Effector memory CD4-positive, alpha-beta T cell (primary cell): ENCODE results near the gene CDH5.
"Not testable (repeated sequence)": the region's sequence is repeated elsewhere in the genome, so short reads cannot be mapped to it uniquely, and the experiment has no call there.

Source experiments
- DNase-seq, 3 donors: peaks; one replicate each; pipeline ENCODE4 v3.0.0-alpha.2; 2020
- H3K27ac ChIP-seq: 2 replicates; pipeline ENCODE4 v1.7.0; 2013; ENCODE audit warnings: mild to moderate bottlenecking, low read length, moderate library complexity; ENCODE audit not compliant: insufficient read depth, poor library complexity, severe bottlenecking
- H3K27me3 ChIP-seq: replicated peaks from 2 replicates; pipeline ENCODE4 v1.7.0; 2013; ENCODE audit warnings: mild to moderate bottlenecking, low read length; ENCODE audit not compliant: insufficient read depth, control insufficient read depth, poor library complexity, severe bottlenecking
- H3K36me3 ChIP-seq: 2 replicates; pipeline ENCODE4 v1.7.0; 2013; ENCODE audit warnings: mild to moderate bottlenecking, low read length, moderate library complexity; ENCODE audit not compliant: control insufficient read depth, insufficient read depth
- H3K4me1 ChIP-seq: 2 replicates; pipeline ENCODE4 v1.7.0; 2013; ENCODE audit warnings: low read length, mild to moderate bottlenecking; ENCODE audit not compliant: control insufficient read depth, insufficient read depth, poor library complexity, severe bottlenecking
- H3K4me3 ChIP-seq: 2 replicates; pipeline ENCODE4 v1.7.0; 2013; ENCODE audit warnings: low read length, low read depth, mild to moderate bottlenecking; ENCODE audit not compliant: insufficient read depth, poor library complexity, severe bottlenecking
- H3K9me3 ChIP-seq: 2 replicates; pipeline ENCODE4 v1.7.0; 2013; ENCODE audit warnings: mild to moderate bottlenecking, low read length, moderate library complexity; ENCODE audit not compliant: control insufficient read depth
- total RNA-seq, 3 donors: gene quantifications; one replicate each; lab custom pipeline; 2026; lab: John Stamatoyannopoulos, UW

CDH5 gene
- total RNA-seq = 0 reads per million in 3 donors

- no peaks in the 10 kb centered on the region for H3K9me3 ChIP-seq
- H3K36me3 ChIP-seq = no peaks in the 10 kb centered on the region
- peaks cover 5% of the 10 kb centered on the region for H3K27me3 ChIP-seq
- no peaks in the 10 kb centered on the region for H3K4me1 ChIP-seq
- no peak within 1 kb of the TSS for H3K4me3 ChIP-seq
- no peak within 1 kb of the TSS for H3K27ac ChIP-seq
- no peak for DNase-seq
Measured at GRCh38 chr16:66366433-66367299, at the start of gene CDH5. TSS of gene CDH5 (plus strand) at chr16:66366691. CDS start at chr16:66379338, 12,647 bp downstream.

GRCh38 chr16:66318505-66318904, 48.0 kb upstream of the CDH5 start:
- no peak for DNase-seq
- no peak overlapping the region for H3K27ac ChIP-seq
- H3K27me3 ChIP-seq = no peaks in the 10 kb centered on the region
- no peaks in the 10 kb centered on the region for H3K9me3 ChIP-seq
- no peaks in the 10 kb centered on the region for H3K36me3 ChIP-seq
- no peaks in the 10 kb centered on the region for H3K4me1 ChIP-seq
- H3K4me3 ChIP-seq = no peak overlapping the region

- H3K36me3 ChIP-seq = no peaks in the 10 kb centered on the region
- no peak overlapping the region for H3K4me3 ChIP-seq
- H3K27me3 ChIP-seq = peaks cover 5% of the 10 kb centered on the region
- DNase-seq = no peak
- no peak overlapping the region for H3K27ac ChIP-seq
- no peaks in the 10 kb centered on the region for H3K9me3 ChIP-seq
- H3K4me1 ChIP-seq = no peaks in the 10 kb centered on the region
Measured at GRCh38 chr16:66320774-66321173, 45.7 kb upstream of the CDH5 start.

- H3K9me3 ChIP-seq = no peaks in the 10 kb centered on the region
- no peak for DNase-seq
- H3K27ac ChIP-seq = no peak overlapping the region
- H3K4me3 ChIP-seq = no peak overlapping the region
- H3K36me3 ChIP-seq = no peaks in the 10 kb centered on the region
- H3K27me3 ChIP-seq = peaks cover 5% of the 10 kb centered on the region
- no peaks in the 10 kb centered on the region for H3K4me1 ChIP-seq
Measured at GRCh38 chr16:66322174-66322573, 44.3 kb upstream of the CDH5 start.

GRCh38 chr16:66324815-66325515, 41.5 kb upstream of the CDH5 start:
- no peak for DNase-seq
- H3K4me3 ChIP-seq = no peak overlapping the region
- no peaks in the 10 kb centered on the region for H3K36me3 ChIP-seq
- H3K4me1 ChIP-seq = no peaks in the 10 kb centered on the region
- H3K9me3 ChIP-seq = no peaks in the 10 kb centered on the region
- H3K27ac ChIP-seq = no peak overlapping the region
- H3K27me3 ChIP-seq = peaks cover 5% of the 10 kb centered on the region

DNA sequence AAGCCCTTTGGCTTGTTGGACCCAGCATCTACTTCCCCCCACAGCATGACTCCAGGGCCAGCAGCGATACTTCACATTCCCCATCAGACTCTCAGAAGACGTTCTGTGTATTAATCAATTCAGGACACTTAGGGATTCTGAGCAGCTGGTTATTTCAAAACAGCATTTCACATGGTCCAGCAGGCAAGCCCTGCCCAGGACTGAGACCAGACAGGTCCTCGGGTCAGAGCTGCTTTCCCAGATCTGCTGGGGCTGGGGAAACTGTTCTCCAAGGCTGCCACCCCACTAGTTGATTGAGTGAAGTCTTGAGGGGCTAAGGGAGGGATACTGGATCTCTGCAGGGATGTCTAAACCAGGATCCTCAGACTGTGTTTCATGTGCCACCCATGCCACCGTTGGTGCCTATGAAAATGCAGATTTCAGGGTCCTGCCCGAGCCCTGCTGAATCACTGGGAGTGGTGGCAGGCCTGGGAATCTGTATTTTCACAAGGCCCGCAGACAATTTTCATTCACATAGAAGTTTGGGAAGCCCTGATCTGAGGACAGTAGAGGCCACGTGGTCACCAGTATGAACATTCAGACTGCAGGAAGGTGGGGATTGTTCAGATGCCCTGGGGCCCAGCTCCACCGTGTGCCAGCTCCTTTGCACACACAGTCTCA, 40.6 kb upstream of the CDH5 start:
- no peak overlapping the region for H3K27ac ChIP-seq
- no peaks in the 10 kb centered on the region for H3K9me3 ChIP-seq
- H3K27me3 ChIP-seq = peaks cover 5% of the 10 kb centered on the region
- no peak for DNase-seq
- no peaks in the 10 kb centered on the region for H3K36me3 ChIP-seq
- no peaks in the 10 kb centered on the region for H3K4me1 ChIP-seq
- no peak overlapping the region for H3K4me3 ChIP-seq

- Histone ChIP-seq H3K27me3 (peaks cover 5% of the 10 kb centered on the region), H3K4me1 (no peaks in the 10 kb centered on the region), H3K4me3 (no peak overlapping the region)
Measured at GRCh38 chr16:66326991-66327513, 39.4 kb upstream of the CDH5 start.

DNA sequence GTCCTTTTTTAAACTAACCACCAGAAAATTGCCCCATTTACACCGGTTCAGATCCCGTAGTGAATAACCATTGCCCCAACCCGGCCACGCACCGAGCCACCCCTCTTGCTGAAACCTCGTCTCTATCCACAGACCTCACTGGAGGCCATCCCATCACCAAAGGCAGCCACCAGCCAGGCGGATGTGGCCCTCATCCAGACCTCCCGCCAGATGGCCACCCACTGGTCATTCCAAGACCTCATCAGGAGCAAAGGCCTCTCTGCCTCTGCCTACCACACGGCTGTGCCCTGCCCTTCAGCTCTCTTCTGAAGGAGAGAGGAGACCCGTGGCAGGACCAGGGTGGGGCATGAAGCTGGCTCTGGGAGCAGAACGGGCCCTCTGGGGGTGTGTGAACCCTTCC, 38.2 kb upstream of the CDH5 start:
- DNase-seq = no peak
- Histone ChIP-seq H3K36me3 (no peaks in the 10 kb centered on the region), H3K4me3 (no peak overlapping the region), H3K9me3 (no peaks in the 10 kb centered on the region), H3K27ac (no peak overlapping the region), H3K4me1 (no peaks in the 10 kb centered on the region), H3K27me3 (peaks cover 5% of the 10 kb centered on the region)

More at GRCh38 chr16:66326991-66327513, 39.4 kb upstream of the CDH5 start:
- H3K36me3 ChIP-seq = no peaks in the 10 kb centered on the region
- no peak overlapping the region for H3K27ac ChIP-seq
- no peak for DNase-seq
- H3K9me3 ChIP-seq = no peaks in the 10 kb centered on the region

- not testable (repeated sequence) for H3K36me3 ChIP-seq, H3K27ac ChIP-seq, DNase-seq, H3K4me3 ChIP-seq, H3K9me3 ChIP-seq, H3K27me3 ChIP-seq, H3K4me1 ChIP-seq
Measured at GRCh38 chr16:66331464-66331863, 35.0 kb upstream of the CDH5 start.
